Astrocyte (in vitro differentiated cells and primary cell): ENCODE measurements around the gene LGR6. TPM values are rescaled to one million over a fixed set of nuclear protein-coding genes. Genes with fewer than 3 reads are reported as not detected.

ENCODE experiments used
- DNase-seq: peaks from one replicate; pipeline ENCODE4 v3.0.0-alpha.2; 2010; ENCODE audit warnings: low read depth
- FAIRE-seq: peaks from 2 replicates; lab custom pipeline; 2011; peaks lifted over from hg19 to GRCh38; lab: Jason Lieb, UNC
- H2AFZ ChIP-seq: 2 replicates; pipeline ENCODE4 v1.6.0; 2012; ENCODE audit warnings: low read depth, low read length, inconsistent platforms
- H3K27ac ChIP-seq: 2 replicates; pipeline ENCODE4 v1.5.1; 2011; ENCODE audit warnings: low read depth, low read length, inconsistent platforms
- H3K27me3 ChIP-seq: 2 replicates; pipeline ENCODE4 v1.6.0; 2011; ENCODE audit warnings: low read length, inconsistent platforms; ENCODE audit not compliant: insufficient read depth
- H3K36me3 ChIP-seq: 2 replicates; pipeline ENCODE4 v1.5.1; 2011; ENCODE audit warnings: low read length, inconsistent platforms; ENCODE audit not compliant: insufficient read depth
- H3K4me1 ChIP-seq: 2 replicates; pipeline ENCODE4 v1.5.1; 2011; ENCODE audit warnings: low read length, inconsistent platforms; ENCODE audit not compliant: insufficient read depth
- H3K4me2 ChIP-seq: 2 replicates; pipeline ENCODE4 v1.6.0; 2012; ENCODE audit warnings: low read length, inconsistent platforms
- H3K4me3 ChIP-seq: 2 replicates; pipeline ENCODE4 v1.5.1; 2011; ENCODE audit warnings: low read depth, mild to moderate bottlenecking, low read length, inconsistent platforms; ENCODE audit not compliant: insufficient read depth
- H3K79me2 ChIP-seq: 2 replicates; pipeline ENCODE4 v1.6.0; 2012; ENCODE audit warnings: mild to moderate bottlenecking, low read length, inconsistent platforms; ENCODE audit not compliant: insufficient read depth
- H3K9ac ChIP-seq: 2 replicates; pipeline ENCODE4 v1.6.0; 2012; ENCODE audit warnings: mild to moderate bottlenecking, low read length, inconsistent platforms
- H3K9me3 ChIP-seq: 2 replicates; pipeline ENCODE4 v1.5.1; 2012; ENCODE audit warnings: low read depth, mild to moderate bottlenecking, low read length, inconsistent platforms; ENCODE audit not compliant: insufficient read depth
- H4K20me1 ChIP-seq: 2 replicates; pipeline ENCODE4 v1.6.0; 2012; ENCODE audit warnings: low read length, inconsistent platforms; ENCODE audit not compliant: insufficient read depth
- H3K27ac Mint-ChIP-seq: one replicate; pipeline ENCODE4 v1.8.0; 2021; ENCODE audit warnings: mild to moderate bottlenecking, mixed read lengths; ENCODE audit not compliant: unreplicated experiment
- H3K27me3 Mint-ChIP-seq: one replicate; pipeline ENCODE4 v1.8.0; 2021; ENCODE audit warnings: low read depth, mixed read lengths; ENCODE audit not compliant: unreplicated experiment
- H3K36me3 Mint-ChIP-seq: one replicate; pipeline ENCODE4 v1.8.0; 2021; ENCODE audit warnings: low read depth, mixed read lengths; ENCODE audit not compliant: unreplicated experiment
- H3K4me1 Mint-ChIP-seq: one replicate; pipeline ENCODE4 v1.8.0; 2021; ENCODE audit warnings: low read depth, mixed read lengths; ENCODE audit not compliant: unreplicated experiment
- H3K4me3 Mint-ChIP-seq: one replicate; pipeline ENCODE4 v1.8.0; 2021; ENCODE audit warnings: mild to moderate bottlenecking, moderate library complexity, mixed read lengths; ENCODE audit not compliant: unreplicated experiment
- H3K9me3 Mint-ChIP-seq: one replicate; pipeline ENCODE4 v1.8.0; 2021; ENCODE audit warnings: mild to moderate bottlenecking, mixed read lengths; ENCODE audit not compliant: unreplicated experiment
- CTCF ChIP-seq: IDR thresholded peaks from 2 replicates; pipeline ENCODE4 v1.5.1; 2011; ENCODE audit warnings: low read depth, mild to moderate bottlenecking, inconsistent platforms, low read length, moderate library complexity; ENCODE audit not compliant: insufficient read depth
- EZH2 ChIP-seq: IDR thresholded peaks from 2 replicates; pipeline ENCODE4 v1.6.1; 2012; ENCODE audit warnings: mild to moderate bottlenecking, low read length, inconsistent platforms; ENCODE audit not compliant: insufficient read depth
- total RNA-seq: library from RNA; stranded (reverse); gene quantifications from 2 replicates; pipeline ENCODE4 v1.2.1, GENCODE V29; 2021

Gene LGR6
- total RNA-seq, 1 donor from 2014 or later = 0.27 TPM

GRCh38 chr1:202150187-202150586 lies 43.4 kb upstream of the LGR6 start:
- Mint-ChIP-seq H3K4me3 (no peak overlapping the region), H3K27ac (no peak overlapping the region), H3K27me3 (peaks cover 7% of the 10 kb centered on the region), H3K9me3 (peaks cover 3% of the 10 kb centered on the region), H3K36me3 (no peaks in the 10 kb centered on the region), H3K4me1 (peaks cover 17% of the 10 kb centered on the region)
- Histone ChIP-seq H3K4me3 (no peak overlapping the region), H3K27ac (no peak overlapping the region), H3K36me3 (no peaks in the 10 kb centered on the region), H3K79me2 (peaks cover 2% of the 10 kb centered on the region), H3K4me2 (no peak overlapping the region), H4K20me1 (no peaks in the 10 kb centered on the region), H2AFZ (no peak overlapping the region), H3K9ac (no peak overlapping the region), H3K4me1 (peaks cover 4% of the 10 kb centered on the region), H3K9me3 (no peaks in the 10 kb centered on the region), H3K27me3 (peaks cover 2% of the 10 kb centered on the region)
- no peak for TF ChIP-seq EZH2
- no peak for TF ChIP-seq CTCF
- FAIRE-seq (no peak), DNase-seq (no peak)

GRCh38 chr1:202150602-202151001 lies 43.0 kb upstream of the LGR6 start:
- H3K4me1 Mint-ChIP-seq = peaks cover 13% of the 10 kb centered on the region
- Histone ChIP-seq H4K20me1 (no peaks in the 10 kb centered on the region), H3K9ac (no peak overlapping the region), H3K27ac (no peak overlapping the region), H3K4me2 (no peak overlapping the region), H3K27me3 (peaks cover 2% of the 10 kb centered on the region), H3K4me3 (no peak overlapping the region), H3K9me3 (no peaks in the 10 kb centered on the region), H3K79me2 (no peaks in the 10 kb centered on the region), H2AFZ (no peak overlapping the region), H3K36me3 (no peaks in the 10 kb centered on the region), H3K4me1 (peaks cover 5% of the 10 kb centered on the region)
- H3K36me3 Mint-ChIP-seq = no peaks in the 10 kb centered on the region
- H3K27me3 Mint-ChIP-seq = peaks cover 7% of the 10 kb centered on the region
- no peak for TF ChIP-seq EZH2
- no peak for TF ChIP-seq CTCF
- no peak overlapping the region for H3K4me3 Mint-ChIP-seq
- H3K27ac Mint-ChIP-seq = no peak overlapping the region
- no peak for FAIRE-seq
- no peak for DNase-seq
- peaks cover 3% of the 10 kb centered on the region for H3K9me3 Mint-ChIP-seq

GRCh38 chr1:202151045-202151444 lies 42.6 kb upstream of the LGR6 start:
- Histone ChIP-seq H3K79me2 (no peaks in the 10 kb centered on the region), H3K4me1 (peaks cover 5% of the 10 kb centered on the region), H3K4me3 (no peak overlapping the region), H2AFZ (no peak overlapping the region), H3K9ac (no peak overlapping the region), H3K27me3 (peaks cover 2% of the 10 kb centered on the region), H3K4me2 (no peak overlapping the region), H3K36me3 (no peaks in the 10 kb centered on the region), H4K20me1 (no peaks in the 10 kb centered on the region), H3K9me3 (no peaks in the 10 kb centered on the region), H3K27ac (no peak overlapping the region)
- FAIRE-seq (no peak), DNase-seq (no peak)
- H3K4me1 Mint-ChIP-seq = peaks cover 13% of the 10 kb centered on the region
- H3K27ac Mint-ChIP-seq = no peak overlapping the region
- TF ChIP-seq CTCF (no peak), EZH2 (no peak)
- H3K36me3 Mint-ChIP-seq = no peaks in the 10 kb centered on the region
- H3K4me3 Mint-ChIP-seq = no peak overlapping the region
- peaks cover 3% of the 10 kb centered on the region for H3K9me3 Mint-ChIP-seq
- peaks cover 7% of the 10 kb centered on the region for H3K27me3 Mint-ChIP-seq
